Fibroblast of lung (primary cell): ENCODE data around the gene OST4. TPM values are rescaled to one million over a fixed set of nuclear protein-coding genes. Genes with fewer than 3 reads are reported as not detected.

Source experiments
- DNase-seq, 2 donors: peaks; one replicate each; pipeline versions ENCODE4 v3.0.0 to v3.0.0-alpha.2; 2010; ENCODE audit warnings: low read depth in 2 of 2
- H2AFZ ChIP-seq: 2 replicates; pipeline ENCODE4 v1.5.1; 2012; ENCODE audit warnings: low read length, control low read depth, inconsistent platforms
- H3K27ac ChIP-seq: 2 replicates; pipeline ENCODE4 v1.5.1; 2011; ENCODE audit warnings: low read length, control low read depth; ENCODE audit not compliant: insufficient read depth
- H3K27me3 ChIP-seq: 2 replicates; pipeline ENCODE4 v1.5.1; 2011; ENCODE audit warnings: mild to moderate bottlenecking, low read length; ENCODE audit not compliant: control insufficient read depth, insufficient read depth
- H3K36me3 ChIP-seq: 2 replicates; pipeline ENCODE4 v1.5.1; 2011; ENCODE audit warnings: low read length; ENCODE audit not compliant: control insufficient read depth, insufficient read depth
- H3K4me1 ChIP-seq: 2 replicates; pipeline ENCODE4 v1.5.1; 2011; ENCODE audit warnings: low read length; ENCODE audit not compliant: control insufficient read depth, insufficient read depth; ENCODE audit errors: extremely low read depth
- H3K4me2 ChIP-seq: 2 replicates; pipeline ENCODE4 v1.5.1; 2011; ENCODE audit warnings: low read length, control low read depth; ENCODE audit not compliant: insufficient read depth; ENCODE audit errors: extremely low read depth
- H3K4me3 ChIP-seq, 4 experiments: fragments of 200-600 bp in 1 of 4; sonication (generic) in 1 of 4; replicated peaks in 1 of 4; 2 replicates each; pipeline ENCODE4 v1.5.1; 2011 to 2016; ENCODE audit warnings: low read length in 4 of 4, low read depth in 3 of 4, mild to moderate bottlenecking in 3 of 4, control low read depth in 2 of 4, inconsistent platforms in 1 of 4, mixed read lengths in 1 of 4; ENCODE audit not compliant: insufficient read depth in 1 of 4; ENCODE audit errors: control extremely low read depth in 1 of 4
- H3K79me2 ChIP-seq: 2 replicates; pipeline ENCODE4 v1.5.1; 2012; ENCODE audit warnings: mild to moderate bottlenecking, low read length, inconsistent platforms; ENCODE audit not compliant: control insufficient read depth, insufficient read depth
- H3K9ac ChIP-seq: 2 replicates; pipeline ENCODE4 v1.5.1; 2011; ENCODE audit warnings: mild to moderate bottlenecking, low read length, control low read depth; ENCODE audit not compliant: insufficient read depth
- H3K9me3 ChIP-seq: 2 replicates; pipeline ENCODE4 v1.5.1; 2012; ENCODE audit warnings: low read depth, low read length; ENCODE audit not compliant: control insufficient read depth, insufficient read depth
- H4K20me1 ChIP-seq: 2 replicates; pipeline ENCODE4 v1.5.1; 2011; ENCODE audit warnings: low read length; ENCODE audit not compliant: control insufficient read depth, insufficient read depth; ENCODE audit errors: extremely low read depth
- CTCF ChIP-seq, 2 donors: IDR thresholded peaks in 1 of 2; conservative IDR thresholded peaks in 1 of 2; 1 replicate in 1 of 2; 2 replicates in 1 of 2; pipeline ENCODE4 v1.5.1; 2011 to 2012; ENCODE audit warnings: low read length in 2 of 2, control low read depth in 1 of 2, inconsistent platforms in 1 of 2, low read depth in 1 of 2, mild to moderate bottlenecking in 1 of 2
- EZH2 ChIP-seq: IDR thresholded peaks from 2 replicates; pipeline ENCODE4 v1.5.1; 2012; ENCODE audit warnings: low read length, control low read depth, mild to moderate bottlenecking; ENCODE audit errors: missing control alignments
- polyA plus RNA-seq, 2 donors: library from polyadenylated mRNA; depleted of rRNA in 1 of 2; stranded (reverse) in 1 of 2; unstranded in 1 of 2; fragments of >200 nt; gene quantifications; 2 replicates each; pipeline ENCODE4 v1.2.1, GENCODE V29; 2011 to 2012; ENCODE audit warnings: missing spikeins in 1 of 2
- total RNA-seq: library from RNA; depleted of rRNA; stranded (reverse); fragments of >200 nt; gene quantifications from 2 replicates; pipeline ENCODE4 v1.2.1, GENCODE V29; 2014

Gene OST4
- total and polyA plus RNA-seq, 2 donors (not counting 1 experiment from before 2014, with no cell fraction given) = 479 to 1,054 TPM

- peaks cover 9% of the 10 kb centered on the region for H3K36me3 ChIP-seq
- H3K9ac ChIP-seq = no peak overlapping the region
- H3K79me2 ChIP-seq = no peaks in the 10 kb centered on the region
- H3K27ac ChIP-seq = no peak overlapping the region
- no peak overlapping the region for H3K4me2 ChIP-seq
- no peak overlapping the region for H2AFZ ChIP-seq
- no peak overlapping the region for H3K4me3 ChIP-seq
- TF ChIP-seq CTCF (conservative IDR thresholded peaks at IDR 0.05 in 1 of 2, IDR thresholded peaks at IDR 0.05 in 1 of 2; ENCODE audit: low read depth in 1 of 2, low read length in 2 of 2) = no peak
- TF ChIP-seq EZH2 = no peak
- no peak for DNase-seq
- H3K9me3 ChIP-seq = no peaks in the 10 kb centered on the region
- no peaks in the 10 kb centered on the region for H4K20me1 ChIP-seq
- no peaks in the 10 kb centered on the region for H3K27me3 ChIP-seq
- peaks cover 4% of the 10 kb centered on the region for H3K4me1 ChIP-seq
Measured at GRCh38 chr2:27053321-27053720, 18.1 kb downstream of the OST4 start.

- TF ChIP-seq CTCF (conservative IDR thresholded peaks at IDR 0.05 in 1 of 2, IDR thresholded peaks at IDR 0.05 in 1 of 2; ENCODE audit: low read depth in 1 of 2, low read length in 2 of 2) (no peak), EZH2 (no peak)
- Histone ChIP-seq H3K4me1 (peaks cover 4% of the 10 kb centered on the region), H3K4me2 (peak overlapping the region; percentile 90), H3K27ac (peak overlapping the region; percentile 29), H3K36me3 (peaks cover 5% of the 10 kb centered on the region), H4K20me1 (no peaks in the 10 kb centered on the region), H3K9me3 (no peaks in the 10 kb centered on the region), H3K4me3 (peak overlapping the region; percentile 66 to 84 (median 76)), H3K79me2 (no peaks in the 10 kb centered on the region), H2AFZ (peak overlapping the region; percentile 70), H3K27me3 (no peaks in the 10 kb centered on the region), H3K9ac (peak overlapping the region; percentile 71)
- no peak for DNase-seq
Measured at GRCh38 chr2:27051902-27052645, 19.4 kb downstream of the OST4 start.

GRCh38 chr2:27050996-27051901 is 20.2 kb downstream of the OST4 start, which contains the start of gene AGBL5:
Gene AGBL5 (plus strand): TSS chr2:27051668. CDS start chr2:27052959, 1,291 bp downstream.
- peak; percentile 85 to 94 for DNase-seq
- Histone ChIP-seq H3K79me2 (no peaks in the 10 kb centered on the region), H3K27me3 (no peaks in the 10 kb centered on the region), H3K4me3 (peak within 1 kb of the TSS; percentile 66 to 84 (median 76)), H3K4me2 (peak within 1 kb of the TSS; percentile 90), H3K36me3 (peaks cover 5% of the 10 kb centered on the region), H2AFZ (peak within 1 kb of the TSS; percentile 70), H3K9ac (peak within 1 kb of the TSS; percentile 71), H3K4me1 (peaks cover 4% of the 10 kb centered on the region), H3K27ac (peak within 1 kb of the TSS; percentile 83), H4K20me1 (no peaks in the 10 kb centered on the region), H3K9me3 (no peaks in the 10 kb centered on the region)
- no peak for TF ChIP-seq CTCF (conservative IDR thresholded peaks at IDR 0.05 in 1 of 2, IDR thresholded peaks at IDR 0.05 in 1 of 2; ENCODE audit: low read depth in 1 of 2, low read length in 2 of 2)
- no peak for TF ChIP-seq EZH2
